AG10803 (cell line): Measurements from ENCODE around the gene RALGAPA2.

ENCODE experiments used
- DNase-seq: peaks from one replicate; pipeline ENCODE4 v3.0.0; 2010; ENCODE audit warnings: low read depth
- H3K4me3 ChIP-seq: 2 replicates; pipeline ENCODE4 v1.5.1; 2011; ENCODE audit warnings: mild to moderate bottlenecking, low read length, control low read depth
- CTCF ChIP-seq: conservative IDR thresholded peaks from 2 replicates; pipeline ENCODE4 v1.5.1; 2011; ENCODE audit warnings: mild to moderate bottlenecking, low read length, control low read depth, inconsistent platforms

The RALGAPA2 gene

GRCh38 chr20:20409331-20409730, 303.1 kb downstream of the RALGAPA2 start:
- no peak overlapping the region for H3K4me3 ChIP-seq
- no peak for DNase-seq
- no peak for TF ChIP-seq CTCF

GRCh38 chr20:20407891-20408805, 304.3 kb downstream of the RALGAPA2 start:
- no peak overlapping the region for H3K4me3 ChIP-seq
- TF ChIP-seq CTCF: peak; percentile 39
- DNase-seq: peak; percentile 6

- no peak for TF ChIP-seq CTCF
- DNase-seq: no peak
- no peak overlapping the region for H3K4me3 ChIP-seq
These were observed 306.1 kb downstream of the RALGAPA2 start for GRCh38 chr20:20406306-20406705.

- no peak for DNase-seq
- no peak for TF ChIP-seq CTCF
- H3K4me3 ChIP-seq: no peak overlapping the region
These were observed 306.8 kb downstream of the RALGAPA2 start for GRCh38 chr20:20405623-20406022.

GRCh38 chr20:20404633-20405032, 307.8 kb downstream of the RALGAPA2 start:
- no peak for TF ChIP-seq CTCF
- no peak for DNase-seq
- H3K4me3 ChIP-seq: no peak overlapping the region

GRCh38 chr20:20401991-20402390, 310.5 kb downstream of the RALGAPA2 start:
- TF ChIP-seq CTCF: no peak
- no peak for DNase-seq
- no peak overlapping the region for H3K4me3 ChIP-seq
